PFSK-1 (cell line): ENCODE measurements around the gene HSBP1L1.

ENCODE experiments used
- POLR2AphosphoS5 ChIP-seq: IDR thresholded peaks from 2 replicates; pipeline ENCODE4 v1.6.1; 2012; ENCODE audit warnings: low read depth, mild to moderate bottlenecking, control low read depth, low read length, moderate library complexity
- SIN3A ChIP-seq: IDR thresholded peaks from 2 replicates; pipeline ENCODE4 v1.6.1; 2012; ENCODE audit warnings: mild to moderate bottlenecking, low read length, moderate library complexity, borderline replicate concordance; ENCODE audit not compliant: insufficient read depth
- TAF1 ChIP-seq: IDR thresholded peaks from 2 replicates; pipeline ENCODE4 v1.6.1; 2012; ENCODE audit warnings: low read length, control low read depth, borderline replicate concordance; ENCODE audit not compliant: insufficient read depth
- TF ChIP-seq, protein P1 (sequence below), 2 experiments: IDR thresholded peaks; 2 replicates each; pipeline versions ENCODE4 v1.6.1 to v1.8.0; 2011 to 2012; ENCODE audit warnings: low read depth in 2 of 2, low read length in 2 of 2, control low read depth in 1 of 2, inconsistent platforms in 1 of 2, mild to moderate bottlenecking in 1 of 2, moderate library complexity in 1 of 2; ENCODE audit not compliant: insufficient read depth in 1 of 2

DNA sequence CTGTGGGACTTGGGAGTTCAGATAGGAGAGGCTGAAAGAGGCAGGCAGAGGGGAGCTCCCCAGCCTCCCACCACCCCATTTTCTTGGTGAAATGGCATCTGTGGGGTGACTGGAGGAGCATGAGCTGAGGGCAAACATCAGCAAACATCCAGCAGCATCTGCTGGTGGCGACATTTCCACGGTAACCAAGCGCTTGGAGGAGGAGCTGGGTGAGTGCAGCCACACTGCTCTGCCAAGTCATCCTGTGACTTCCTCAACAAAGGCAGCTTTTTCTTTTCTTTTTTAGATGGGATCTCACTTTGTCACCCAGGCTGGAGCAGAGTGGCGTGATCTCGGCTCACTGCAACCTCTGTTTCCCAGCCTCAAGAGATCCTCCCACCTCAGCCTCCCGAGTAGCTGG lies 18.3 kb downstream of the HSBP1L1 start:
- TF ChIP-seq POLR2AphosphoS5 (no peak), SIN3A (no peak), TAF1 (no peak)
- TF ChIP-seq, protein P1, sequence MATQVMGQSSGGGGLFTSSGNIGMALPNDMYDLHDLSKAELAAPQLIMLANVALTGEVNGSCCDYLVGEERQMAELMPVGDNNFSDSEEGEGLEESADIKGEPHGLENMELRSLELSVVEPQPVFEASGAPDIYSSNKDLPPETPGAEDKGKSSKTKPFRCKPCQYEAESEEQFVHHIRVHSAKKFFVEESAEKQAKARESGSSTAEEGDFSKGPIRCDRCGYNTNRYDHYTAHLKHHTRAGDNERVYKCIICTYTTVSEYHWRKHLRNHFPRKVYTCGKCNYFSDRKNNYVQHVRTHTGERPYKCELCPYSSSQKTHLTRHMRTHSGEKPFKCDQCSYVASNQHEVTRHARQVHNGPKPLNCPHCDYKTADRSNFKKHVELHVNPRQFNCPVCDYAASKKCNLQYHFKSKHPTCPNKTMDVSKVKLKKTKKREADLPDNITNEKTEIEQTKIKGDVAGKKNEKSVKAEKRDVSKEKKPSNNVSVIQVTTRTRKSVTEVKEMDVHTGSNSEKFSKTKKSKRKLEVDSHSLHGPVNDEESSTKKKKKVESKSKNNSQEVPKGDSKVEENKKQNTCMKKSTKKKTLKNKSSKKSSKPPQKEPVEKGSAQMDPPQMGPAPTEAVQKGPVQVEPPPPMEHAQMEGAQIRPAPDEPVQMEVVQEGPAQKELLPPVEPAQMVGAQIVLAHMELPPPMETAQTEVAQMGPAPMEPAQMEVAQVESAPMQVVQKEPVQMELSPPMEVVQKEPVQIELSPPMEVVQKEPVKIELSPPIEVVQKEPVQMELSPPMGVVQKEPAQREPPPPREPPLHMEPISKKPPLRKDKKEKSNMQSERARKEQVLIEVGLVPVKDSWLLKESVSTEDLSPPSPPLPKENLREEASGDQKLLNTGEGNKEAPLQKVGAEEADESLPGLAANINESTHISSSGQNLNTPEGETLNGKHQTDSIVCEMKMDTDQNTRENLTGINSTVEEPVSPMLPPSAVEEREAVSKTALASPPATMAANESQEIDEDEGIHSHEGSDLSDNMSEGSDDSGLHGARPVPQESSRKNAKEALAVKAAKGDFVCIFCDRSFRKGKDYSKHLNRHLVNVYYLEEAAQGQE (IDR thresholded peaks at IDR 0.05; ENCODE audit: insufficient read depth in 1 of 2, low read depth in 2 of 2, low read length in 2 of 2), result no peak
